PC-3 (cell line): Measurements from ENCODE around the gene RELA.

Experiments used
- CTCF ChIP-seq: fragments of 300-600 bp; sonication (generic); conservative IDR thresholded peaks from 2 replicates; pipeline ENCODE4 v1.5.1; 2017; ENCODE audit warnings: antibody characterized with exemption, low read depth, mild to moderate bottlenecking, low read length
- EZH2 ChIP-seq: fragments of 300-600 bp; sonication (generic); IDR thresholded peaks from one replicate; pipeline ENCODE4 v1.6.1; 2017; ENCODE audit warnings: antibody characterized with exemption, mild to moderate bottlenecking, low read length; ENCODE audit not compliant: unreplicated experiment
- EZH2phosphoT487 ChIP-seq: fragments of 300-600 bp; sonication (generic); IDR thresholded peaks from 2 replicates; pipeline ENCODE4 v1.6.1; 2018; ENCODE audit warnings: mild to moderate bottlenecking, antibody characterized with exemption, low read length, borderline replicate concordance

- TF ChIP-seq CTCF (no peak), EZH2phosphoT487 (no peak), EZH2 (no peak)
Observed at GRCh38 chr11:65696802-65697552, 34.3 kb upstream of the RELA start.
